Renal cortical epithelial cell (primary cell): Measurements from ENCODE around the gene CYTH1. TPM values are rescaled to one million over a fixed set of nuclear protein-coding genes. Genes with fewer than 3 reads are reported as not detected.

Experiments used
- DNase-seq: peaks from one replicate; pipeline ENCODE4 v3.0.0-alpha.2; 2011; ENCODE audit warnings: low read depth
- total RNA-seq: library from RNA; depleted of rRNA; stranded (reverse); fragments of >200 nt; gene quantifications from 2 replicates; pipeline ENCODE4 v1.2.3, GENCODE V29; 2014

Gene CYTH1
- total RNA-seq, 1 donor from 2014 or later, result 33.5 TPM

DNA sequence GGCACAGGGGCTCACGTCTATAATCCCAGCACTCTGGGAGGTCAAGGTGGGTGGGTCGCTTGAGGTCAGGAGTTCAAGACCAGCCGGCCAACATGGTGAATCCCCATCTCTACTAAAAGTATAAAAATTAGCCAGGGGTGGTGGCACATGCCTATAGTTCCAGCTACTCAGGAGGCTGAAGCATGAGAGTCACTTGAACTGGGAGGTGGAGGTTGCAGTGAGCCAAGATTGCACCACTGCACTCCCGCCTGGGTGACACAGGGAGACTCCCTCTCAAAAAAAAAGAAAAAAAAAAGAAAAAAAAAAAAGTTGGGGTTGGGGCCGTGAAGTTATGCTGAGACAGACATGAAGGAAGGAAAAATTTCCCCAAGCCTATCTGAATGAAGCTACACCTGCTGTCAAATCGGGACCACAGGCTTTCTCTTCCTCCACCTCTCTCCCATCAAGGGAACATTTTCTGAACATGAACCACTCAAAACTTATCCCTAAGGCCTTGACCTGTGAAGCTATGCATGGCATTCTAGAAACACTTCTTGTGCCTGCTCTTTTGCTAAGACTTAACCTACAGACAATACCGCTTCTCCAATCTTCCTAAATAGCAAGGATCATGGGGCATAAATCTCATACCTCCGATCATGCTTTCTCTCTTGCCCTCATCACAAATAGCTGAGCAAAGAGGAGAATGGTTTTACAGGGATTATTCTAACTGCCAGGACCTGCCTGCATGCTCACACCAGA, 88.6 kb downstream of the CYTH1 start:
- DNase-seq, result no peak

DNA sequence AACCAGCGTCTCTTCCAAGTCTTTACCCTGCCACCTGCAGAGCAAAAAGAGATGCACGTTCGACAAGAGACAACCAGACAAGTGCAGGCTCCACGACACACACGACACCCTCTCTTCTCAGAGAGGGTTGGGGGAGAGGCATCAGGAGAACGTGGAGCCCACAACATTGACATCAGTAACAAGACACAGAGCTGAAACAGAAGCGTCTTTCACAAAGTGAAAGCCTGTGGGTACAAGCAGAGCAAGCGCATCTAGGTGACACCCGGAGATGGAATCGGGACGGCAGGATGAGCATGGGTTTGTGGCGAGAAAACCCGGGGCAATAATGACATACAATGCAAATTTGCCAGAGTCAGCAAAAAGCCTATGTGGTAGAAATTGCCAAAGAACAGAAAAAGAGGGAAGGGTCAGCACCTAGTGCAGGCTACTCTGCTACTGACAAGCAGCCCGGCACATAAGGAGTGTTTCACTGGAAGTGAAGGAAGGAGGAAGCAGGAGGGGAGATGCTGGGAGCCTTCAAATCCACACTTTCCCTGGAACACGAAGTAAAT, 89.5 kb downstream of the CYTH1 start:
- no peak for DNase-seq

DNA sequence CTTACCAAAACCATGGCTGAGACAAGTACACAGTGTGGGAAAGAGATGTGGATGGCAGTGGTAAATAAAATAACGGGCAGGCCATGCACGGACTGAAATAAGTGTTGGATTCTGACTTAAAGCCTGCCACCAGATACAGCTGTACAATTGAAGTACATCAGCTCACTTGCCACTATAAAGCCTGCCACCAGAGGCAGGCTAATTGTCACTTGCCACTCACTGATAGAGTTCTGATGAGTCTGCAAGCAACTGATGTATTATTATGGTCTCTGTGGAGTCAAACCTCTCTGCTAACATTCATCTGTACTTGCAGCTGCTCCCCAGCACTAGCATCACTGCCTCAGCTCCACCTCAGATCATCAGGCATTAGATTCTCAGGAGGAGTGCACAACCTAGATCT, 93.0 kb downstream of the CYTH1 start:
- no peak for DNase-seq

DNA sequence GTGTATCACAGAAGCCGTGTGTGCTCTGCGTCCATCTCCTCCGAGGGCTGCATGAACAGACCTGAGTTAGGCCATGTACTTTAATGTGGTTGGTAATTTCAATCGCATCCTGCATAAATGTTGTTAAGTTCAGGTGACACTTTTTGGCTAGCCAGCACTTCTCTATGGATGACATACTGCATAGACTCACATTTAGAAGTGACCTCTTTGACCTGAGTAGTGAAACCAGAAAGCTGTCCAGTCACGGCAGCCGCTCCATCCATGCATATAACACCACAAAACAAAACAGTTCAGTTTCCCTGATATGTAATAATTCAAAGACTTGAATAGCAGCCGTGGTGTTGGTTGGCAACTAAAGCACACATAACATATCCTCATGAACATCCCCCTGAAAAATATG, 94.1 kb downstream of the CYTH1 start:
- DNase-seq, result no peak

GRCh38 chr17:78687125-78687524, 94.9 kb downstream of the CYTH1 start:
- DNase-seq, result no peak

GRCh38 chr17:78684026-78684425, 98.0 kb downstream of the CYTH1 start:
- no peak for DNase-seq

DNA sequence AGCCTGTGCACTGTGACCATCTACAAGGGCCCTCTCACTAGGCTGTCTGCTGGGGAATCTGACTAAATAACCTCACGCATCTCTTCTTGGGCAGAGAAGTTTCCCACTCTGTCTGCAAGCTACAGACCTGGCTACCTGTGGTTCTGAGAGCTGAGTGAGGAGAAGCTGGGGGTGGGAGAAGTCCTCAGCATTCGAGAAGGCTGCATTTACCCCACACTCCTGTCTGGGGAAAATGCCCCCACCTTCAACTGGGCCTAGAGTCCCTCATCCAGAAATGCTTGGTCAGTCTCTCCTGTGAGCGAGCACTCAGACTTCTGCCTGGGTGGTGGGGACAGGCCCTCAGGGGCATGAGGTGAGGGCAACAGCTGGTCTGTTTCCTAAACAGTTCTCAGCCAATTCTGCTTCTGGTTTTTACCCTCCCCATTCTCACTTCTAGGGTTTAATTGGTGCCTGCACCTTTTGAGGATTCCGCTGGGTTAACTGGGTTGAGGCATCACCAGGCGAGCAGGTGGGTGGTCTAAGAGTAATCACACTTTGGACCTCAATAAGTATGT, 98.6 kb downstream of the CYTH1 start:
- no peak for DNase-seq

- no peak for DNase-seq
Measured at GRCh38 chr17:78682363-78682762, 99.7 kb downstream of the CYTH1 start.

- DNase-seq, result no peak
Measured at GRCh38 chr17:78680436-78680835, 101.6 kb downstream of the CYTH1 start.

DNA sequence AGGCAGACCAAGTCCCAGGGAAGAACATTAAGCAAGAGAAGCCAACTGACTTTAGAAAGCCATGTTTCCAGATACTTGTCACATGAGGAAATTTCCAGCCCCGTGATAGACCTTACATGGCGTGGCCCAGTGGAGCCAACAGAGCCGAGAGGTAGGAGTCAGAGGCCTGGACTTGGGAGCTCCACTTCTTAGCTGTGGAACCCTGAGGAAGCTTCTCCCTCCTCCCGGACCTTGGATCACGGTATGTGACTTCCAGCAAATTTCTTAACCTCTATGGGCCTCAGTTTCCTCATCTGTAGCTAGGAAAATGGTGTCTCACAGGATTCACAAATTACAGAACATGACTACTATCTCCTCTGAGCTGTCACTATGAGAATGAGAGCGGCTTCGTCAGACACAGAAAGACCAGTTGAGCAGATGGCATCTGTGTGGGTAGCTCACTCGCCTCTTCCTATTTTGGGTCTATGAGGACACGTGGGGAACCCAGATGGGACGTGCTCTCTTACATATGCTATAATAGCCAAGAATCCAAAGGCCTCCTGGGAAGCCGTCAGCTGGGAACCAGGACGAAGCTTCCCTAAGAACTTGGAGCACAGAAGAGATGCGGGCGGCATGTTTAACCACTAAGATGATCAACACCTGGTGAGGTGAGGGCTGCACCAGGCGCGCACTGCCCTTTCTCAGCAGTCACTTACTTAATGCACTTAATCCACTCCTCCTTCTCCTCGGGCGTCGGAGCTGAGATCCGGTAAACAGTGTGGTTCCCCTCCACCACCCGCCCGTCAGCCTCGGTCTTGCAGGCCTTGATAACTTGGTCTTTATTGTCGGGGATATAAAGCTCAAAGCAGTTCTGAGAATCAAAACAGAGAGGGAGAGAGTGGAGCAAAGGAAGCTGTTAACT, 102.3 kb downstream of the CYTH1 start:
- no peak for DNase-seq

DNA sequence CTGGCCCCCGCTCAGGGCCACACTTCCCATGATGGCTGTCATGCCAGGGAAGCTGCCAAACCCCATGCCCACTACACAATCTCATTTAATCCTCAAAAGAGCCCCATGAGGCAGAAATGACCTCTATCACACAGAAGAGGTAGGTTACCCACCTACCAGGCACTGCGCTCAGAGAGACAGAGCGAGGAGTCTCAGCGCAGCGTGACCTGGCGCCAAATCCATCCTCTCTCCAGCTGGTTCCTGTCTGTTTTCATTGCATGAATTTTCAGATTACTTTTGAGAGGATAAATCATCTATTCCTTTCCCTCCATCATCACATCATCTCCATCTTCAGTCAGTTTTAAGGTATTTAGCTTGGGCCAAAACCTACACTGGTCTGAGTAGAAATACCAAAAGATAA, 103.4 kb downstream of the CYTH1 start:
- DNase-seq, result no peak

DNA sequence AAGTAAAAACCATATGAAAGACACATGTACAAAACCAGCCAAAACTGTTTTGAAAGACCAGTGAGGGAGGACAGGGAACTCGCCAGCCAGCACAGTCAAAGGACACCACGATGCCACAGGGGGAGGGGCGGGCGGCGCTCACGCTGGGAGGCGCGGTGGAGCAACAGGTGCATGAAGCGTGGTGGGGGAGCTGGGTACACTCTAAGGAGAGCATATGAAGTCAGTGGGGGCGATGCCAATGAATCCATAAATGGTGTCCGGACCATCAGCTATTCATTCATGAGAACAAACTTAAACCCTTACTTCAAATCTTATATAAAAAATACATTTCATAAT, 103.9 kb downstream of the CYTH1 start:
- no peak for DNase-seq

- no peak for DNase-seq
Measured at GRCh38 chr17:78677303-78678221, 104.5 kb downstream of the CYTH1 start.

GRCh38 chr17:78676412-78677302, 105.4 kb downstream of the CYTH1 start:
- no peak for DNase-seq

GRCh38 chr17:78675836-78676235, 106.2 kb downstream of the CYTH1 start:
- DNase-seq, result no peak

DNA sequence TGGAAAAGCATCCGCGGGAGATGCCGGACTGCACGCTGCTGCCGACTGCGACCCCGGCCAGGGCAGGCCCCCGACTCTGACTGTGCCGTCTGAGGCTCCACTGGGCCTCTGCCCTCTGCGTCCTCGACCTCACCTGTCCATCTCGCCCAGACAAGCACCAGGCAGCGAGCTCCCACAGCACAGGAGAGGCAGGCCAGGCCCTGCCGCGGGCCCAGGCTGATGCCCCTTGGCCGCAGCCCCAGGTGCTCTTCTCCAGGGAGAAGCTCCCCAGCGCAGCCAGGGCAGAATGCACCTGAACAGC, 106.8 kb downstream of the CYTH1 start:
- DNase-seq, result no peak

- no peak for DNase-seq
Measured at GRCh38 chr17:78674595-78675315, 107.3 kb downstream of the CYTH1 start.

GRCh38 chr17:78674156-78674555, 107.9 kb downstream of the CYTH1 start:
- DNase-seq, result no peak

- no peak for DNase-seq
Measured at GRCh38 chr17:78673395-78673794, 108.7 kb downstream of the CYTH1 start.

DNA sequence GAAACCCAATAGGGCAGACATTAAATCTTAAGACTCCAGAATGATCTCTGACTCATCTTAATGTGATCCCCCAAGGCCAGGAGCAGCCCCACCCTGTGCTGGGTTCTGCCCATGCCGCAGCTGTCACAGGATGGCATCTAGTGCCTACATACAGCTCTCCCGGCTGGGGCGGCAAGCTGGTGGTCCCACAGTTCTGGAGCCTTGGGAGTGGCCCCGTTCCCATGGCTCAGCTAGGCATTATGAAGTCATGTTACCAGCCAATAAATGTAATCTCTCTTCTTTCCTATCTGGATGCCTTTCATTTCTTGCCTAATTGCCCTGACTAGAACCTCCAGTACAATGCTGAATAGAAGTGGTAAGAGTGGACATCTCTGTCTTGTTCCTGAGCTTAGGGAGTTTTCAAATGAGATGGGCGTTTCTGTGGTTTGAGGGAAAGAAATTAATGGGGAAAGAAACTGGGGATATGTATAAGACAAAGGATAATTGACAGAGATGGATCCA, 109.2 kb downstream of the CYTH1 start:
- DNase-seq, result no peak
